Stimulated activated CD4-positive, alpha-beta T cell treated with anti-CD3 and anti-CD28 coated beads, Interleukin-1b, Interleukin-23, amount 100 ng/mL, for 1 hour (primary cell): ENCODE results near the gene ZSCAN5B.

Experiments
- DNase-seq, 2 donors: peaks; one replicate each; pipeline ENCODE4 v3.0.0-alpha.2; 2020; ENCODE audit warnings: low read depth in 2 of 2

ZSCAN5B gene

DNA sequence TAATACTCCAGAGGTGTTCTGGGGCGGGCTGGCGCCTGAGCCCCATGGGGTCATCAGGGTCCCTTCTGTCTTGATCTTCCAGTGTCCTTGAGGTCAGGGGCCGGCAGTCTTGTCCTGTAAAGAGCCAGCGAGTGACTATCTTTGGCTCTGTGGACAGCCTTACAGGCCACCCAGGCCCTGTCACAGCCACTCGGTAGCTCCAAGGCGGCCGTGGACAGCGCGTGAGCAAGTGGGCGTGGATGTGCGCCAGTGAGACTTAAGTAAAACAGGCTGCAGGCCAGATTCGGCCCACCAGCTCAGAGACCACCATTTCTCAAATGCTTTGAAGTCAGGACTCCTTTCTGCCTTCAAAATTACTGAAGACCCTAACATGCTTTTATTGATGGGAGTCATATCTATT, 52.8 kb downstream of the ZSCAN5B start:
- no peak for DNase-seq

GRCh38 chr19:56144376-56144775, 53.2 kb downstream of the ZSCAN5B start:
- DNase-seq: no peak

DNA sequence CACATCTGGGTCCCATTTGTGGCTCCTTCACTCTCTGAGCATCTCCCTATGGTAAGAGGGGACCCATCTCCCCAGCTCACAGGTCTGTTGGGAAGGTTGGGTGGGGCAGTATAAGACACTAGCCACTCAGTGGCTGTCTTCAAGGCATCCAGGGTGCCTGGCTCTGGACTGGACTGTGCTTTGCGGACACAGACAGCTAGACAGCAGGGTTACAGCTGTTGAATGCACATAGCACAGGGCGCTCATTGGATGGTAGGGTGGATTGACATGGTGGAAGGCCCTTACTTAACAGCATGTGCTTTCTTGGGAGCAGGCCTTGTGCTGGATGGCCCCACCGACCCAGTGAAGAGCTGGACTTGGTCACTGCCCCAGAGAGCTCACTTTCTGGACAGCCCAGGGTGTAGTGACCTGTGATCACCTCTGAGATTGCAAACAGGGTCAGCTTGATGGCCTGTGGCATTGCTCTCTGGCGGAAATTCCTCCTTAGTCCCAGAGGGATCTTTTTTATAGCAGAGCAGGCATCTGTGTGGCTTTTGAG, 54.6 kb downstream of the ZSCAN5B start:
- no peak for DNase-seq

GRCh38 chr19:56142087-56142787, 55.3 kb downstream of the ZSCAN5B start:
- DNase-seq: no peak

GRCh38 chr19:56141417-56141993, 56.1 kb downstream of the ZSCAN5B start:
- no peak for DNase-seq

DNA sequence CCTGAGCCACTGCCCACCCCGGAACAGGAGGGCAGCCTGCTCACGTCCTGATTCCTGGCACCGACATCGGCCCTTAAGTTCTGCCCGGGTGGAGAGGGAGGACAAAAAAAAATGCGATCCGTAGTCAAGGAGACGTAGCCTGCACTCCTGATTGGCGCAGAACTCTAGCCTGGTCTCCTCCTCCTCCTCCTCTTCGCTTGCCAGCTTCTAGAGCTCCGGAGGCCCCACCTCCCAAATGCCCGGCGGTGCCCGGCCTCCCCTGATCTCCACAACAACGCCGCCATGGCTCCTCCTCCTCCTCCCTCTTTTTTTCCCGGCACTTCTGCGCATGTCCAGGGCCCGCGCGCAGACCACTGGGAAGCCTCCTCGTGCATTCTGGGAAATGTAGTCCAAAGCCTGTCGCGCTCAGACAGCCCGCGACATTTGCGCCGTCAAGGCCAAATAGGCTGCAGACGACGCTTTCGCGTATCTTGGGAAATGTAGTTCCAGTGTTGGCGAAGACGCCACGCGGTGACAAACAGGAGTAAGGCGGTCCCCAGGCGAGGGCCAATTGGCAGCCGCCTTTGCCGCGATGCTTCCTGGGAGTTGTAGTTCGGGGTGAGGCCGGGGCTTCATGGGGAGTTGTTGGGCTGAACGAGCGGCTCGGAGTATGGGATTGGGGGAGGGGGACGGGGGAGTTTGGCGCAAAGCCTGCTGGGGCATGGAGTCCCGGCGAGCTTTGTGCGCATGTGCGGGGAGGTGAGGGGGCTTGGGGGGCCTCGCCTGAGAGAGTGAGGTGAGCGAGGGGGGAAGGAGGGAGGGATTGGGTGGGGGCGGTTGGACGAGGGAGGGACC, 56.8 kb downstream of the ZSCAN5B start, which contains the start of gene ZNF444:
Gene ZNF444, plus strand, starts transcription at position 705 of the 834 bp plus-strand sequence. CDS start 5,625 bp downstream, outside the sequence.
- peak; percentile 96 to 98 for DNase-seq

DNA sequence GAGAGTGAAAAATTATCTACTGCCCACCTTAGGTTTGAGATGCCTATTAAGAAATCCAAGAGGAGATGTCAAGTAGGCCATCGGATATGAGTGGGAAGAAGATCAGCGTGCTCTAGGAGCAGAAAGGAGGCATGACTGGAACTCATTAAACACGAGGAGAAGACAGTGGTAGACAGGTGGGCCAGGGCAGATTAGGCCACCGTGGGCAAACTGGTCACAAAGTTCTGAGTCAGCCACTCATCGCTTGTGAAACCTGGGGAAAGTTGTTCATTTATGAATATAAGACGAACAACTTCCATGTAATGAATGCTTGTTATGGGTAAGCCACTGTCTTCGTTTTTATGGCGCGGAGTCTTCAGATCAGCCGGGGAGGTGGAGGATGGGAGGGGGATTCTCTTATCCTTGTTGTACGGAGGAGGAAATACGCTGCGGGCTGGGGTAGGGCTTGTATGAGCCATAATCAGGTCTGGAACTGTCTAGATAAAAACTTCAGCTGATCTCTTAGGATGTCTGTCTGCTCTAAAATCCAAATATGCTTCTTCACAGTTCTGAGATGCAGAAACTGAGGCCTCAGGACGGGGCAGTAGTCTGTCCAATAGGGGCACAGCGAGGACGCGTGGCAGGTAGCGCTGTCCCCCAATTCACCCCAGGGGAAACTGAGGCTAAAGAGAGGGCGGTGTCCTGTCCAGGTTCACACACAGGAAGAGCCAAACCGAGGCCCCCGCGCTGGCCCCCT, 57.6 kb downstream of the ZSCAN5B start:
- DNase-seq: no peak
